Muscle layer of colon (tissue), 2 donors: ENCODE data around the gene FPR1.

Experiments used
- H3K27ac ChIP-seq: one replicate; pipeline ENCODE4 v1.7.0; 2013; ENCODE audit warnings: low read depth, mild to moderate bottlenecking, low read length, moderate library complexity
- H3K27me3 ChIP-seq, 2 donors: one replicate each; pipeline ENCODE4 v1.7.0; 2013; ENCODE audit warnings: low read length in 2 of 2, mild to moderate bottlenecking in 2 of 2; ENCODE audit not compliant: insufficient read depth in 2 of 2, control insufficient read depth in 1 of 2
- H3K36me3 ChIP-seq: one replicate; pipeline ENCODE4 v1.7.0; 2013; ENCODE audit warnings: mild to moderate bottlenecking, low read length; ENCODE audit not compliant: insufficient read depth
- H3K4me1 ChIP-seq: one replicate; pipeline ENCODE4 v1.7.0; 2013; ENCODE audit warnings: mild to moderate bottlenecking, low read length; ENCODE audit not compliant: insufficient read depth
- H3K4me3 ChIP-seq, 2 donors: one replicate each; pipeline ENCODE4 v1.7.0; 2013; ENCODE audit warnings: low read length in 2 of 2, low read depth in 1 of 2, mild to moderate bottlenecking in 1 of 2, moderate library complexity in 1 of 2
- H3K9ac ChIP-seq: one replicate; pipeline ENCODE4 v1.7.0; 2013; ENCODE audit warnings: low read length
- H3K9me3 ChIP-seq: one replicate; pipeline ENCODE4 v1.7.0; 2013; ENCODE audit warnings: mild to moderate bottlenecking, low read length
- donor health status: abdominal sarcoma.
- donor health status: Adenocarcinoma of cecum.

Gene FPR1

GRCh38 chr19:51751655-51752054 is at the start of gene FPR1:
TSS of gene FPR1 (minus strand) at chr19:51751878. CDS start at chr19:51746994, 4,884 bp downstream.
- Histone ChIP-seq H3K36me3 (no peaks in the 10 kb centered on the region), H3K4me1 (no peaks in the 10 kb centered on the region), H3K9ac (no peak within 1 kb of the TSS), H3K27ac (no peak within 1 kb of the TSS), H3K27me3 (no peaks in the 10 kb centered on the region), H3K9me3 (no peaks in the 10 kb centered on the region), H3K4me3 (no peak within 1 kb of the TSS)

GRCh38 chr19:51800473-51801244 is 49.0 kb upstream of the FPR1 start:
- H3K36me3 ChIP-seq = no peaks in the 10 kb centered on the region
- H3K9me3 ChIP-seq = no peaks in the 10 kb centered on the region
- H3K27ac ChIP-seq = no peak overlapping the region
- no peaks in the 10 kb centered on the region for H3K27me3 ChIP-seq
- H3K9ac ChIP-seq = no peak overlapping the region
- no peak overlapping the region for H3K4me3 ChIP-seq
- peaks cover 13% of the 10 kb centered on the region for H3K4me1 ChIP-seq

GRCh38 chr19:51799774-51800472 is 48.2 kb upstream of the FPR1 start:
- Histone ChIP-seq H3K27me3 (no peaks in the 10 kb centered on the region), H3K9me3 (no peaks in the 10 kb centered on the region), H3K9ac (no peak overlapping the region), H3K27ac (peak overlapping the region; percentile 15), H3K36me3 (no peaks in the 10 kb centered on the region), H3K4me1 (peaks cover 13% of the 10 kb centered on the region), H3K4me3 (peak overlapping the region in 1 of 2 donors; percentile 34)

- peak overlapping the region; percentile 15 for H3K27ac ChIP-seq
- no peak overlapping the region for H3K9ac ChIP-seq
- H3K4me1 ChIP-seq = peaks cover 13% of the 10 kb centered on the region
- H3K27me3 ChIP-seq = no peaks in the 10 kb centered on the region
- no peaks in the 10 kb centered on the region for H3K9me3 ChIP-seq
- no peaks in the 10 kb centered on the region for H3K36me3 ChIP-seq
- H3K4me3 ChIP-seq = peak overlapping the region in 1 of 2 donors; percentile 34
Observed at GRCh38 chr19:51799034-51799773, 47.5 kb upstream of the FPR1 start.

GRCh38 chr19:51798062-51798461 is 46.4 kb upstream of the FPR1 start:
- Histone ChIP-seq H3K4me3 (no peak overlapping the region), H3K36me3 (no peaks in the 10 kb centered on the region), H3K9me3 (no peaks in the 10 kb centered on the region), H3K9ac (no peak overlapping the region), H3K27ac (no peak overlapping the region), H3K27me3 (no peaks in the 10 kb centered on the region), H3K4me1 (peaks cover 13% of the 10 kb centered on the region)

- Histone ChIP-seq H3K9me3 (no peaks in the 10 kb centered on the region), H3K27me3 (no peaks in the 10 kb centered on the region), H3K27ac (no peak overlapping the region), H3K36me3 (no peaks in the 10 kb centered on the region), H3K9ac (no peak overlapping the region), H3K4me3 (no peak overlapping the region), H3K4me1 (peaks cover 13% of the 10 kb centered on the region)
Observed at GRCh38 chr19:51797480-51797879, 45.8 kb upstream of the FPR1 start.

GRCh38 chr19:51796195-51796679 is 44.6 kb upstream of the FPR1 start:
- no peak overlapping the region for H3K27ac ChIP-seq
- no peak overlapping the region for H3K4me3 ChIP-seq
- H3K4me1 ChIP-seq = peaks cover 13% of the 10 kb centered on the region
- H3K36me3 ChIP-seq = no peaks in the 10 kb centered on the region
- H3K27me3 ChIP-seq = no peaks in the 10 kb centered on the region
- H3K9me3 ChIP-seq = no peaks in the 10 kb centered on the region
- H3K9ac ChIP-seq = no peak overlapping the region

GRCh38 chr19:51794885-51795490 is 43.3 kb upstream of the FPR1 start, which contains the start of gene FPR3:
TSS of gene FPR3 (plus strand) at chr19:51795157. CDS start at chr19:51823749, 28,592 bp downstream.
- Histone ChIP-seq H3K4me3 (no peak within 1 kb of the TSS), H3K27me3 (no peaks in the 10 kb centered on the region), H3K9ac (no peak within 1 kb of the TSS), H3K27ac (no peak within 1 kb of the TSS), H3K36me3 (no peaks in the 10 kb centered on the region), H3K4me1 (peaks cover 7% of the 10 kb centered on the region), H3K9me3 (no peaks in the 10 kb centered on the region)

GRCh38 chr19:51793994-51794393 is 42.3 kb upstream of the FPR1 start:
- no peaks in the 10 kb centered on the region for H3K4me1 ChIP-seq
- no peaks in the 10 kb centered on the region for H3K9me3 ChIP-seq
- H3K27ac ChIP-seq = no peak overlapping the region
- no peaks in the 10 kb centered on the region for H3K36me3 ChIP-seq
- H3K4me3 ChIP-seq = no peak overlapping the region
- no peaks in the 10 kb centered on the region for H3K27me3 ChIP-seq
- no peak overlapping the region for H3K9ac ChIP-seq

GRCh38 chr19:51792932-51793331 is 41.3 kb upstream of the FPR1 start:
- Histone ChIP-seq H3K27me3 (no peaks in the 10 kb centered on the region), H3K4me3 (no peak overlapping the region), H3K9ac (no peak overlapping the region), H3K9me3 (no peaks in the 10 kb centered on the region), H3K4me1 (no peaks in the 10 kb centered on the region), H3K27ac (no peak overlapping the region), H3K36me3 (no peaks in the 10 kb centered on the region)
